ENCODE results near the gene ZNF322. TPM values are rescaled to one million over a fixed set of nuclear protein-coding genes. Genes with fewer than 3 reads are reported as not detected.

Gene ZNF322
- total RNA-seq, 1 donor = 1.2 TPM

GRCh38 chr6:26646074-26646473 is 13.5 kb downstream of the ZNF322 start:
- Histone ChIP-seq H3K4me1 (ENCODE audit: insufficient read depth, low read length) (no peaks in the 10 kb centered on the region), H3K4me3 (ENCODE audit: low read length) (no peak overlapping the region), H3K9me3 (ENCODE audit: low read depth, low read length) (peaks cover 24% of the 10 kb centered on the region), H3K27me3 (ENCODE audit: insufficient read depth, low read length) (no peaks in the 10 kb centered on the region)

- Histone ChIP-seq H3K9me3 (ENCODE audit: low read depth, low read length) (peaks cover 29% of the 10 kb centered on the region), H3K4me1 (ENCODE audit: insufficient read depth, low read length) (no peaks in the 10 kb centered on the region), H3K27me3 (ENCODE audit: insufficient read depth, low read length) (no peaks in the 10 kb centered on the region), H3K4me3 (ENCODE audit: low read length) (no peak overlapping the region)
Measured at GRCh38 chr6:26640806-26641205, 18.7 kb downstream of the ZNF322 start.

- H3K4me1 ChIP-seq (ENCODE audit: insufficient read depth, low read length) = no peaks in the 10 kb centered on the region
- H3K9me3 ChIP-seq (ENCODE audit: low read depth, low read length) = peaks cover 6% of the 10 kb centered on the region
- H3K27me3 ChIP-seq (ENCODE audit: insufficient read depth, low read length) = no peaks in the 10 kb centered on the region
- H3K4me3 ChIP-seq (ENCODE audit: low read length) = no peak overlapping the region
Measured at GRCh38 chr6:26629359-26629758, 30.2 kb downstream of the ZNF322 start.

- Histone ChIP-seq H3K9me3 (ENCODE audit: low read depth, low read length) (peaks cover 7% of the 10 kb centered on the region), H3K4me1 (ENCODE audit: insufficient read depth, low read length) (no peaks in the 10 kb centered on the region), H3K27me3 (ENCODE audit: insufficient read depth, low read length) (no peaks in the 10 kb centered on the region), H3K4me3 (ENCODE audit: low read length) (no peak overlapping the region)
Measured at GRCh38 chr6:26627843-26628242, 31.7 kb downstream of the ZNF322 start.

GRCh38 chr6:26624557-26624956 is 35.0 kb downstream of the ZNF322 start:
- Histone ChIP-seq H3K4me1 (ENCODE audit: insufficient read depth, low read length) (no peaks in the 10 kb centered on the region), H3K4me3 (ENCODE audit: low read length) (no peak overlapping the region), H3K9me3 (ENCODE audit: low read depth, low read length) (peaks cover 7% of the 10 kb centered on the region), H3K27me3 (ENCODE audit: insufficient read depth, low read length) (peaks cover 8% of the 10 kb centered on the region)

GRCh38 chr6:26623339-26623859 is 36.1 kb downstream of the ZNF322 start:
- Histone ChIP-seq H3K4me3 (ENCODE audit: low read length) (no peak overlapping the region), H3K27me3 (ENCODE audit: insufficient read depth, low read length) (peaks cover 8% of the 10 kb centered on the region), H3K4me1 (ENCODE audit: insufficient read depth, low read length) (no peaks in the 10 kb centered on the region), H3K9me3 (ENCODE audit: low read depth, low read length) (peaks cover 7% of the 10 kb centered on the region)

GRCh38 chr6:26613689-26614683 is 45.6 kb downstream of the ZNF322 start:
- Histone ChIP-seq H3K27me3 (ENCODE audit: insufficient read depth, low read length) (peaks cover 56% of the 10 kb centered on the region), H3K4me3 (ENCODE audit: low read length) (no peak overlapping the region), H3K4me1 (ENCODE audit: insufficient read depth, low read length) (peaks cover 14% of the 10 kb centered on the region), H3K9me3 (ENCODE audit: low read depth, low read length) (peaks cover 12% of the 10 kb centered on the region)

GRCh38 chr6:26613201-26613600 is 46.3 kb downstream of the ZNF322 start:
- Histone ChIP-seq H3K27me3 (ENCODE audit: insufficient read depth, low read length) (peaks cover 56% of the 10 kb centered on the region), H3K9me3 (ENCODE audit: low read depth, low read length) (peaks cover 12% of the 10 kb centered on the region), H3K4me1 (ENCODE audit: insufficient read depth, low read length) (peaks cover 14% of the 10 kb centered on the region), H3K4me3 (ENCODE audit: low read length) (no peak overlapping the region)

GRCh38 chr6:26611599-26611998 is 47.9 kb downstream of the ZNF322 start:
- peaks cover 14% of the 10 kb centered on the region for H3K4me1 ChIP-seq (ENCODE audit: insufficient read depth, low read length)
- no peak overlapping the region for H3K4me3 ChIP-seq (ENCODE audit: low read length)
- peaks cover 7% of the 10 kb centered on the region for H3K9me3 ChIP-seq (ENCODE audit: low read depth, low read length)
- H3K27me3 ChIP-seq (ENCODE audit: insufficient read depth, low read length) = peaks cover 50% of the 10 kb centered on the region

GRCh38 chr6:26609463-26609862 is 50.1 kb downstream of the ZNF322 start:
- peaks cover 11% of the 10 kb centered on the region for H3K4me1 ChIP-seq (ENCODE audit: insufficient read depth, low read length)
- no peak overlapping the region for H3K4me3 ChIP-seq (ENCODE audit: low read length)
- H3K27me3 ChIP-seq (ENCODE audit: insufficient read depth, low read length) = peaks cover 30% of the 10 kb centered on the region
- H3K9me3 ChIP-seq (ENCODE audit: low read depth, low read length) = no peaks in the 10 kb centered on the region

GRCh38 chr6:26607434-26608230 is 51.9 kb downstream of the ZNF322 start:
- Histone ChIP-seq H3K27me3 (ENCODE audit: insufficient read depth, low read length) (peaks cover 12% of the 10 kb centered on the region), H3K4me1 (ENCODE audit: insufficient read depth, low read length) (no peaks in the 10 kb centered on the region), H3K4me3 (ENCODE audit: low read length) (no peak overlapping the region), H3K9me3 (ENCODE audit: low read depth, low read length) (no peaks in the 10 kb centered on the region)

- no peaks in the 10 kb centered on the region for H3K4me1 ChIP-seq (ENCODE audit: insufficient read depth, low read length)
- H3K27me3 ChIP-seq (ENCODE audit: insufficient read depth, low read length) = no peaks in the 10 kb centered on the region
- H3K9me3 ChIP-seq (ENCODE audit: low read depth, low read length) = no peaks in the 10 kb centered on the region
- no peak overlapping the region for H3K4me3 ChIP-seq (ENCODE audit: low read length)
Measured at GRCh38 chr6:26604797-26605196, 54.7 kb downstream of the ZNF322 start.

GRCh38 chr6:26604026-26604425 is 55.5 kb downstream of the ZNF322 start:
- no peak overlapping the region for H3K4me3 ChIP-seq (ENCODE audit: low read length)
- no peaks in the 10 kb centered on the region for H3K9me3 ChIP-seq (ENCODE audit: low read depth, low read length)
- H3K27me3 ChIP-seq (ENCODE audit: insufficient read depth, low read length) = no peaks in the 10 kb centered on the region
- no peaks in the 10 kb centered on the region for H3K4me1 ChIP-seq (ENCODE audit: insufficient read depth, low read length)

GRCh38 chr6:26602262-26602661 is 57.3 kb downstream of the ZNF322 start:
- Histone ChIP-seq H3K4me1 (ENCODE audit: insufficient read depth, low read length) (peaks cover 14% of the 10 kb centered on the region), H3K4me3 (ENCODE audit: low read length) (no peak overlapping the region), H3K27me3 (ENCODE audit: insufficient read depth, low read length) (no peaks in the 10 kb centered on the region), H3K9me3 (ENCODE audit: low read depth, low read length) (no peaks in the 10 kb centered on the region)

- no peaks in the 10 kb centered on the region for H3K27me3 ChIP-seq (ENCODE audit: insufficient read depth, low read length)
- no peaks in the 10 kb centered on the region for H3K9me3 ChIP-seq (ENCODE audit: low read depth, low read length)
- H3K4me3 ChIP-seq (ENCODE audit: low read length) = no peak overlapping the region
- H3K4me1 ChIP-seq (ENCODE audit: insufficient read depth, low read length) = peaks cover 18% of the 10 kb centered on the region
Measured at GRCh38 chr6:26600759-26601158, 58.8 kb downstream of the ZNF322 start.

All from mononuclear cell (primary cell).